ENCODE measurements around the gene LRRC39. TPM values are rescaled to one million over a fixed set of nuclear protein-coding genes. Genes with fewer than 3 reads are reported as not detected.

LRRC39 gene
- total RNA-seq, 2 donors from 2014 or later = 0.40 TPM; not detected in 1

DNA sequence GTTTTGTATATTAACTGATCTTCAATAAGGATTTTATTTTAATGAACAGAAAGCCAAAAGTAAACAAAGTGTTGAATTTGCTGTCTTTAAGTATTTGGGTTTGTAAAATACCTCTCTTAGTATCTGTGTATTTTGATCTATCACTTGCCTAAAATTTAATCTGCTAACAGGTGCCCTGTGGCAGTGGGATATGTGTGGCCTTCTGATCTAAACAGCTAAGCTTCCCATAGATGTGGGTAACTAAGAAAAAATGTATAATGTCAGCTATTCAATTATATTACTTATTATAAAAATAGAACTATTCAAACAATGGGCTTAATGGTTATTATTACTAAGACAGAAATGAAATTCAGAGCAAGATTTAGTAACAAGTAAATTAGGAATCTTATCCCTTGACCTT, 15.2 kb downstream of the LRRC39 start:
- ATAC-seq (no peak), DNase-seq (no peak)
- intact Hi-C loops (cut with DNase I, micrococcal nuclease) = no loop called here

DNA sequence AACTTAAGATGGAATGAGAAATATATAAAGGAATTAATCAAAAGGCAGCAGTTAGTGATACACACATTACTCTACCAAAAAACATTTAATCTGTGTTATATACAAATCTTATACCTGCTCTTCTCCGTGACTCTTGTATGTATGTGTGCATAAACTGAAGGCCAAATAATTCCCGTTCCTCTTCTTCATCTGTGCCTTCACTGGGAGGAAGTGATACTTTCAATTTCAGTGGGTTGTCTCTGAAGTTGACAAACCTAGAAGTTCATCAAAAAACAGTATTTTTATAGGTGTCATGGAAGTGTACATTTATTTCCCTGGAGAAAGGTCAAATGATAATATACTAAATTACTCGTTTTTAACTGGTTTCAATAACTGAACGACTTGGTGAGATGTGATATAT, 25.8 kb downstream of the LRRC39 start:
- no peak for ATAC-seq
- DNase-seq = no peak
- intact Hi-C loops (cut with DNase I, micrococcal nuclease) = no loop called here

DNA sequence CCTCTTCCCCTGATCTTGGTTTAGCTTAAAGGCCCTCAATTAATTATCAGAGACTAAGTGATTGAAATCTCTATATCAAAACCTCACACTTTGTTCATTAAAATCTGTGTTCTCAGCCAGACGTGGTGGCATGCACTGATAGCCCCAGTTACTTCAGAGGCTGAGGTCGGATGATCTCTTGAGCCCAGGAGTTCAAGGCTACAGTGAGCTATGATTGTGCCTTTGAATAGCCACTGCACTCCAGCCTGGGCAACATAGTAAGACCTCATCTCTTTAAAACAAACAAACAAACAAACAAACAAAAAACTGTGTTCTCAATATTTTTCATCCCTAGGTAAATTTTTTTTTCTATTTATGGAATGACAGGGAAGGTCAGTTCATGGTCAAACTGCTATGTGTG, 26.4 kb downstream of the LRRC39 start:
- intact Hi-C loops (cut with DNase I, micrococcal nuclease) = no loop called here
- no peak for ATAC-seq

DNA sequence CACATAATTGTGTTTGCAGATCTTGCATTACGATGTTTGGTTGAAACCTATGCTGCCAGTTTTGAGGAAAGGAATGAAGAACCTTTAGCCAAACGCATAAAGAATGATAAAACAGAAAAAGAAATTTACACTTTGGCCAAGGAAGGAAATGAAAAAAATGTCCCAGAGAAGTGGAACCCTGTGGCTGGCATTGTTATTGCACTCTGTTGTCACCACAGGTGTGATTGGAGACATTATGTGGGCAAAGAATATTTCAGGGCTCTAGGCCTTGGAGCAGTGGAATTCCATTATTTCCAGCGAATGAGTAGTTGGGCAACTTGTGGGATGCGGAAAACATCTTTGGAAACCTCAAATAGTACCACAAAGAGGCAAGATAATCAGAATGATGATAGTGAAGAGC, 30.2 kb downstream of the LRRC39 start:
- DNase-seq = no peak
- no peak for ATAC-seq
- intact Hi-C loops (cut with DNase I, micrococcal nuclease) = no loop called here

More for the DNA sequence above, 26.4 kb downstream of the LRRC39 start:
- no peak for DNase-seq

GRCh38 chr1:100146958-100147357, 31.1 kb downstream of the LRRC39 start:
- no peak for ATAC-seq
- DNase-seq = no peak
- intact Hi-C loops (cut with DNase I, micrococcal nuclease) = no loop called here

DNA sequence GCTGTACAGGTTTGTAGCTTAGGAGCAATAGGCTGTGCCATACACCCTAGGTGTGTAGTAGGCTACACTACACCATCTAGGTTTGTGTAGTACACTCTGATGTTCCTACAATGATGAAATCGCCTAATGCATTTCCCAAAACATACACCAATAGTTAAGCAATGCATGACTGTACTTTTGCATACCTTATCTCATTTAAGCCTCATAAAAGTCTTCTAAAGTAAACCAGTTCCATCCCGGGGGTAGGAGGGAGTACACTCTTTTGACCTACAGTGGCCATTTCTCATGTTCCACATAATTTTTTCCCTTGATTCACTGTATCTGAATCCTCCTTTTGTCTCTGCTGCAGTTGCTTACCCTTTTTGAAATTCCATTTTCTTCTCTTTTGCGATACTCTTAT, 32.9 kb downstream of the LRRC39 start:
- ATAC-seq (no peak), DNase-seq (no peak)
- intact Hi-C loops (cut with DNase I, micrococcal nuclease) = no loop called here

DNA sequence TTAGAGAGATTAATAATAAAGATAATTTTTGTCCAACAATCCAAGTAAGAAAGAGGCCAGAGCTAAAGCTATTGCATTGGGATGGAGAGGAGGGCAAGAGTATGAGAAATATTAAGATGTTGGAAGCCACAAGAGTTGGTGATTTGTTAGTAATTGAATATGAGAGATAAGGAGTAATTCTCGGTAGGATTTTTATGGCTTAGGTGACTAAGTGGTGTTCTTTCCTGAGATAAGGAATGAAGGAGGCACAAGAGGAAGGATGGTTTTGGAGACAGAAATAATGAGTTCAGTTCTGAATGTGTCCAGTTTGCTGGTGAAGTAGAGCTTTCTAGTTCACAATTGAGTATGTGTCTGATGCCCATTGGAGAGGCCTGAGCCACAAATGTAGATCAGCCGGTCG, 35.7 kb downstream of the LRRC39 start:
- DNase-seq (no peak), ATAC-seq (no peak)
- intact Hi-C loops (cut with DNase I, micrococcal nuclease) = no loop called here

DNA sequence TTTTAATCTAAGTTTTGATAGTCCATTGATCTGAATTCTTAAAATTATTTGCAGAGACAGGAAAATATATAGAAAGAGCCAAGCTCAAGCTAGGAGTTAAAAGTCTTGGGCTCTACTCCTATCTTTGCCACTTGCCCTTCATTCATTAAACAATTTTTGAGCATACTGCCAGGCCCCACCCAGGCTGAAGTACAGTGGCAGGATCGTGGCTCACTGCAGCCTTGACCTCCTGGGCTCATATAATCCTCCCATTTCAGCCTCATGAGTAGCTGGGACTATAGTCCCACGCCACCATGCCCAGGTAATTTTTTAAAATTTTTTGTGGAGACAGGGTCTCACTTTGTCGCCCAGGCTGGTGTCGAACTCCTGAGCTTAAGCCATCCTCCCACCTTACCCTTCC, 36.9 kb downstream of the LRRC39 start:
- intact Hi-C loops (cut with DNase I, micrococcal nuclease) = no loop called here
- DNase-seq = no peak
- no peak for ATAC-seq

- DNase-seq (no peak), ATAC-seq (no peak)
- intact Hi-C loops (cut with DNase I, micrococcal nuclease) = loop anchor here in 1 of 2 donors (10.0 kb wide), 1 partner anchor 127 kb away; the partner anchor contains the start of gene RTCA
Measured at GRCh38 chr1:100137602-100138001, 40.5 kb downstream of the LRRC39 start.

DNA sequence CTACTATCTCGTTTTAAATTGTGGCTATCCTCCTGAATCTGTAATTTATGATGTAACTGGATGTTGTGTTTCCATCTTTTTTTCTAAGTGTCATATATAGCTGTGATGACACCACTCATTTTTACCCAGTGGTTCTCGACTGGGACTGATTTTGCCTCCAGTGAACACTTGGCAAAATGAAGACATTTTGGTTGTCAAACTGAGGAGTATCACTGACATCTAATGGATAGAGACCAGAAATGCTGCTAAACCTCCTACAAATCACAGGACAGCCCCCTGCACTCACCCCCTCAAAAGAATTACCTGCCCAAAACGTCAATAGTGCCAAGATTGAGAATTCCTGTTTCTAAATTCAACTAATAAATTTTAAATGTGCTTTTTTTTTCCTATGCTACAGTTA, 43.2 kb downstream of the LRRC39 start:
- no peak for DNase-seq
- intact Hi-C loops (cut with DNase I, micrococcal nuclease) = loop anchor here in 1 of 2 donors (10.0 kb wide), 1 partner anchor 130 kb away; the partner anchor contains the start of gene RTCA
- ATAC-seq = no peak

DNA sequence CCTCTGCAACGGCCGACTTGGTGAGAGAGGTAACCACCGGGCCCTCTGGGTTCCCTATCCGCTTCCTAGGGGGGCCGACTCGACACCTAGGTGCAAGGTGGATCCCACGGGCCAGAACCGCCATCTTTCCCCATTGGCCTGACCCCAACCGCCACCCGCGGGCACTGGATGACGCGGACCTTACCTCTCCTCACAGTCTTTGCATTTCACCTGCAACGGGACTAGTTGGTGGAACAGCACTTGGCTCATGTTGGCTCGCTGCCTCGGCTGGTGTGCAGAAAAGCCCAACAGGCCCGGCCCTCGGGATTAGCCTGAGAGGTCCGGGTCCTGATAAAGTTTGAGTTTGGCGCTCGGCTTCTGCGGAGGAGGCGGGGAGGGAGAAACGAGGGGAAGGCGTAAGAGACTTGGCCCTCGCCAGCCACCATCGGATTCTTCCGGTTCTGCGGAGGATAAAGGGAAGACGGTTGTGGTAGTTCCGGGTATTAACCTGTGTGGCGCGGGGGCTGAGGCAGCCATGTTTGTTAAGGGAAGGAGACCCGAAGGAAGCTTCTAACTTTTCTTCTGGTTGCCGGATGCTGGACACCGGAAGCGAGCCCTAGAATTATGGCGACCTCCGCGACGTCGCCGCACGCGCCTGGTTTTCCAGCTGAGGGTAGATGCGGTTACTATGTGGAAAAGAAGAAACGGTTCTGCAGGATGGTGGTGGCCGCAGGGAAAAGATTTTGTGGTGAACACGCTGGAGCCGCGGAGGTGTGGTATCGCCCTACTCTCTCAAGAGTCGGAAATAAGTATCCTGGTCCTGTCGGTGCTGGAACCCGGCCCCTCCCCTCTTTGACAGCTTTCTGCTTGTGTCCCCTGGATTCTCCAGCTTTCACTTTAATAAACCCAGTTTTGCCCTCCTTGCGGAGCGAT, 45.2 kb downstream of the LRRC39 start, which contains the start of the genes SASS6 and TRMT13:
SASS6 (minus strand) TSS at position 365 of the 912 bp plus-strand sequence; CDS start at position 249, 116 bp downstream.
TRMT13 (plus strand) TSS at position 598 of the 912 bp plus-strand sequence; CDS start at position 604, 6 bp downstream.
- ATAC-seq (peak; percentile 98), DNase-seq (peak; percentile 96 to 98)
- intact Hi-C loops (cut with DNase I, micrococcal nuclease) = loop anchor here in 1 of 2 donors (10.0 kb wide), 1 partner anchor 132 kb away; the partner anchor contains the start of gene RTCA

GRCh38 chr1:100131623-100132022, 46.4 kb downstream of the LRRC39 start:
- intact Hi-C loops (cut with DNase I, micrococcal nuclease) = loop anchor here in 1 of 2 donors (10.0 kb wide), 1 partner anchor 133 kb away; the partner anchor contains the start of gene RTCA
- DNase-seq = no peak

GRCh38 chr1:100130552-100131077, 47.4 kb downstream of the LRRC39 start:
- intact Hi-C loops (cut with DNase I, micrococcal nuclease) = loop anchor here in 1 of 2 donors (10.0 kb wide), 1 partner anchor 134 kb away; the partner anchor contains the start of gene RTCA
- ATAC-seq = no peak
- no peak for DNase-seq

More at GRCh38 chr1:100131623-100132022, 46.4 kb downstream of the LRRC39 start:
- ATAC-seq = no peak

DNA sequence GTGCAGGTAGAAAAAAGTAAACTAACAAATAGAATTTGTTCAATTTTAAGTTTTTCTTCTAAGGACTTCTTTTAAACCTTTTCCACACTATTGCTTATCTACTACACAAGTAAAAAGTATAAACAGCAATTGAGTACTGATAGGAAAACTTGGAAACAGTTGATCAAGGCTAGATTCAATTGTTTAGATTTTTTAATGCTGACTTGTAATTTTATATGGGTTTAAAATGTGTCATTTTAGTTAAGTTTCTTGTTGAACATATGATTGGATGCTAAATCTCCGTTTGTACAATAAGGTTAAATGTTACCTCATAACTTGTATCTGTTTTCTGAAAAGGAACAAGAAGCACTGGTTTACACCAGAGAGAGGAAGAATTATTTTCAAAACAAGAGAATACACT, 50.8 kb downstream of the LRRC39 start:
- ATAC-seq = no peak
- DNase-seq = no peak
- intact Hi-C loops (cut with DNase I, micrococcal nuclease) = no loop called here

GRCh38 chr1:100122177-100122576, 55.9 kb downstream of the LRRC39 start:
- intact Hi-C loops (cut with DNase I, micrococcal nuclease) = no loop called here
- DNase-seq (no peak), ATAC-seq (no peak)

DNA sequence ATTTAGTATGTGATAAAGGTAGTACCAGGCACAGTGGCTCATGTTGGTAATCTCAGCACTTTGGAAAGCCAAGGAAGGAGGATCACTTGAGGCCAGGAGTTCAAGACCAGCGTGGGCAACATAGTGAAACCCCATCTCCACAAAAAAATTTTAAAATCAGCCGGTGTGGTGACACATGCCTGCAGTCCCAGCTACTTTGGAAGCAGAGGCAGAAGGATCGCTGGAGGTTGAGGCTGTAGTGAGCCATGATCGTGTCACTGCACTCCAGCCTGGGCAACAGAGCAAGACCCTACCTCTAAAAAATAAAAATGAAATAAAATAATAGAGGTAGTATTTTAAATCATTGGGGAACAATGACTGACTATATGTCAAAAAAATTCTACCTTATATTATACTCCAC, 62.5 kb downstream of the LRRC39 start:
- DNase-seq (no peak), ATAC-seq (no peak)
- intact Hi-C loops (cut with DNase I, micrococcal nuclease) = no loop called here

- ATAC-seq = no peak
- intact Hi-C loops (cut with DNase I, micrococcal nuclease) = no loop called here
- no peak for DNase-seq
Measured at GRCh38 chr1:100109554-100110066, 68.4 kb downstream of the LRRC39 start.

GRCh38 chr1:100107696-100108095, 70.4 kb downstream of the LRRC39 start:
- intact Hi-C loops (cut with DNase I, micrococcal nuclease) = no loop called here
- no peak for ATAC-seq

GRCh38 chr1:100101564-100101963, 76.5 kb downstream of the LRRC39 start:
- DNase-seq (no peak), ATAC-seq (no peak)
- intact Hi-C loops (cut with DNase I, micrococcal nuclease) = no loop called here

More at GRCh38 chr1:100107696-100108095, 70.4 kb downstream of the LRRC39 start:
- DNase-seq = no peak

Measured in left colon (tissue), 2 donors.